T-helper 1 cell treated with Interleukin-12 subunit alpha and Interleukin-12 subunit beta and Interleukin-4 antibody, amounts not matched to agents 30 μg/mL and 1 μg/mL, for 36 hours (primary cell): ENCODE results near the gene SNRPD3.
A peak's percentile ranks its signal among the peaks of the same experiment; 100 is the strongest.
"Not testable (repeated sequence)": the region's sequence is repeated elsewhere in the genome, so short reads cannot be mapped to it uniquely, and the experiment has no call there.

Experiments used
- H3K27ac Mint-ChIP-seq: one replicate; pipeline ENCODE4 v1.8.0; 2021; ENCODE audit warnings: mild to moderate bottlenecking, mixed read lengths
- H3K27me3 Mint-ChIP-seq: one replicate; pipeline ENCODE4 v1.8.0; 2021; ENCODE audit warnings: low read depth, mixed read lengths
- H3K36me3 Mint-ChIP-seq: one replicate; pipeline ENCODE4 v1.8.0; 2021; ENCODE audit warnings: low read depth, mixed read lengths
- H3K4me1 Mint-ChIP-seq: one replicate; pipeline ENCODE4 v1.8.0; 2021; ENCODE audit warnings: low read depth, mixed read lengths
- H3K4me3 Mint-ChIP-seq: one replicate; pipeline ENCODE4 v1.8.0; 2021; ENCODE audit warnings: mild to moderate bottlenecking, moderate library complexity, mixed read lengths
- H3K9me3 Mint-ChIP-seq: one replicate; pipeline ENCODE4 v1.8.0; 2021; ENCODE audit warnings: mixed read lengths

Gene SNRPD3

GRCh38 chr22:24599958-24600715 lies 44.3 kb downstream of the SNRPD3 start:
- not testable (repeated sequence) for H3K27me3 Mint-ChIP-seq, H3K9me3 Mint-ChIP-seq, H3K4me3 Mint-ChIP-seq, H3K27ac Mint-ChIP-seq, H3K36me3 Mint-ChIP-seq
- peaks cover 20% of the 10 kb centered on the region for H3K4me1 Mint-ChIP-seq

DNA sequence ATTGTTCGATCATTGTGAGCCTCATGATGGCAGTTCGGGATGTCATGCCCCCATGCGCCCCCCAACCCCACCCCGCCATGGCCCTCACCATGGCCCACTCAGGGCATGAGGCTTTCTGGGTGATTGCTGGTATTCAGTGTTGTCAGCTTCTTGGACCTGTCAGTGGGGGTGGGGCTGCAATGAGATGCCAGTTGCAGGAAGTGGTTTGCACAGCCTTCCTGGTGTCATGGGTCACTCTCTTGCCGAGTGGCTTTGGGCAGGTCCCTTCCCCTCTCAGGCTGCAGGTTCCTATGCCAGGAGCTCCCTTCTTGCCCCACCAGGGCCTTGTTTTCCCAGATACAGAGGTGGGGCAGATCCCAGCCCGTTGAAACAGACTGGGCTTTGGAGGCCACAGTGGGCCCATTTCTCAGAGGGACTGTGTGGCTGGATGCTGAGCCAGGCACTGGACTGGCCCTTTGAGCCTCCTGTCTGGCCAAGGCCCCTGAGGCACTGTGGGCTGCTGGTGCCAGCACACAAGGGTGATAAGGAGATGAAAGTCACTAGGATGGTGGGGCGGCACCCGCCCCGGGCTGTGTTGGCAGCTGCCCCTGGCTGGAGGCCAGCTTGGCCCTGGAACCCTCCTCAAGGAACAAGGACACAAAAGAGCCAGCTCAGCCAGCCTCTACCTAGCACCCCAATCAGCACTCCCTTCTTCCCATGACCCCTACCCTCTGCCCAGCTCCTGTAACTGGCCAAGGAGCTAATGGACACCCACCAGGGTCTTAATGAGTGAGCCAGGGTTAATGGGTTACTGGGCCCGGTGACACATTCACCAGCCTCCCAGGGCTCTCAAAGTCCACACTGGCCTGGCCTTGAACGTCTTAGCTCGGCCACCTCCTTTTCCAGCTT lies 45.7 kb downstream of the SNRPD3 start:
- Mint-ChIP-seq H3K4me3 (no peak overlapping the region), H3K4me1 (peaks cover 23% of the 10 kb centered on the region), H3K27me3 (no peaks in the 10 kb centered on the region), H3K9me3 (no peaks in the 10 kb centered on the region), H3K27ac (peak overlapping the region; percentile 63), H3K36me3 (no peaks in the 10 kb centered on the region)

DNA sequence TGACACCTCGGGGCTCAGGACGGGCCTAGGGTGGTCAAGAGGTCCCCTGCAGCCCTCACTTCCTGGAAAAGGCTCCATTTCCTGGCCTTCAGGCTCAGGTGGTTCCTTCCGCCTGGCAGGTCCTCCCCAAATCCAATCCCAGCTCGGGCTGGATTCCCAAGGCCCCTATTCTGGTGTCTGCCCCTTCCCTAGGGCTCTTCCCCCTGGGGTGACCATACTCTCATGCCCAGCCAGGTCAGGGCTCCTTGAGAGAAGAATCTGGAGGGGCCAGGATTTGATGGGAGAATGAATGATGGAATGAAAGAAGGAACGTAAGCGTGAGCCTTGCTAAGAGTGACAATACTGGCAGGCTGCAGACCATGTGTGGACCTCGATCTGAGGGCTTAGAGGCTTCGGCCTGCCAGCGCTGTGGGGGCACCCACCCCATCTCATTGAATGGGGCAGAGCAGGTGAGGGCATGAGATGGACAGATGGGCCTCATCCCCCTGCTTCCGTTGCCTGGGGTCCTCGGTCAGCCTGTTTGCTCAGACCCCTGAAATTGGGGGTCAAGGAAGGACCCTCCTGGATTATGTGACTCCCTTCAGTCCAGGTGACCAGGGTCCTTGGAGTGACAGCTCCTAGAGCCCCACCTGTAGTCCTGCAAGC lies 46.4 kb downstream of the SNRPD3 start:
- H3K27me3 Mint-ChIP-seq, H3K36me3 Mint-ChIP-seq, H3K4me3 Mint-ChIP-seq, H3K9me3 Mint-ChIP-seq, H3K27ac Mint-ChIP-seq: not testable (repeated sequence)
- H3K4me1 Mint-ChIP-seq, result peaks cover 25% of the 10 kb centered on the region

DNA sequence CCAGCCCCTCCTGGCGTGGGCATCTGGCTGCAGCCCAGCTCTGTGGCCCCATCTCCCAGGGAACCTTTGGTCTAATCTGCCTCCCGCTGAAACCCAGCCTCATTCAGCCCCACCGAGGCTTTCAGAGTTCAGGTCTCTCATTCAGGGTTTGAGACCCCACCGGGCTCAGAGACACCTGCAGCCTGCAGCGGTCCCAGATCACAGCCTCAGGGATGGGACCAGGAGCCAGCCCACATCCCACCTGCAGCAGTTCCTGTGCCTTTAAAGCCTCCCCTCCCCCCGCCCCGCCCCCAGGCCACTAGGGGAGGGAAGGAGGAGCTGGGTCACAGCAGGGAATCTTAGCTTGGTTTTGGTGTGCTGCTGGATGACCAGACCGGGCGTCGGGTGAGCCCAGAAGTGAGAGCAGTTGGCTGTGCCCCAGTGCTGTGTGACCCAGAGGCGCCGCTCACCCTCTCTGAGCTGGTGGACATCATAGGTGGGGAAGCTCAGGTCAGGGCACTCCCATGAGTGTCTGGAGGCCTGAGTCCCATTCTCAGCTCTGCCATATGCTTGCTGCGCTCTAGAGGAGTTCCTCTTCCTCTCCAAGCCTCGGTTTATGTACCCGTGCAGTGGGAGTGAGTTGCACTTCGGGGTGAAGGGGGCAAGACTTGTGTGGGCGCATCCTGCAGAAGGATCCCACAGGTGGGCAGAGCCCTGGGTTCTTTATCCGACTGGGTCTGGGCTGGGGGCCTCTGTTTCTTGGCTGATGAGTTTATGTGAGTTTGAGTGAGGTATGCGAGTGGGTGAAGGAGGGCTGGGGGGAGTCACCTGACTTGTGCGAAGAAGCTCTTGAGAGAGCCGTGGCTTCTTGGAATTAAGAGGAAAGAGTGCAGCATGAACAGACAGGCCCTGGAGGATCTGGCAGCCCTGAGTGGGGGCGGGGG lies 47.3 kb downstream of the SNRPD3 start, which contains the start of gene GGT1:
Gene GGT1, plus strand, starts transcription at position 347 of the 923 bp plus-strand sequence. CDS start 7,889 bp downstream, outside the sequence.
- peak within 1 kb of the TSS; percentile 71 for H3K4me3 Mint-ChIP-seq
- H3K27ac Mint-ChIP-seq, result peak within 1 kb of the TSS; percentile 84
- H3K27me3 Mint-ChIP-seq, H3K9me3 Mint-ChIP-seq, H3K36me3 Mint-ChIP-seq: not testable (repeated sequence)
- H3K4me1 Mint-ChIP-seq, result peaks cover 31% of the 10 kb centered on the region

DNA sequence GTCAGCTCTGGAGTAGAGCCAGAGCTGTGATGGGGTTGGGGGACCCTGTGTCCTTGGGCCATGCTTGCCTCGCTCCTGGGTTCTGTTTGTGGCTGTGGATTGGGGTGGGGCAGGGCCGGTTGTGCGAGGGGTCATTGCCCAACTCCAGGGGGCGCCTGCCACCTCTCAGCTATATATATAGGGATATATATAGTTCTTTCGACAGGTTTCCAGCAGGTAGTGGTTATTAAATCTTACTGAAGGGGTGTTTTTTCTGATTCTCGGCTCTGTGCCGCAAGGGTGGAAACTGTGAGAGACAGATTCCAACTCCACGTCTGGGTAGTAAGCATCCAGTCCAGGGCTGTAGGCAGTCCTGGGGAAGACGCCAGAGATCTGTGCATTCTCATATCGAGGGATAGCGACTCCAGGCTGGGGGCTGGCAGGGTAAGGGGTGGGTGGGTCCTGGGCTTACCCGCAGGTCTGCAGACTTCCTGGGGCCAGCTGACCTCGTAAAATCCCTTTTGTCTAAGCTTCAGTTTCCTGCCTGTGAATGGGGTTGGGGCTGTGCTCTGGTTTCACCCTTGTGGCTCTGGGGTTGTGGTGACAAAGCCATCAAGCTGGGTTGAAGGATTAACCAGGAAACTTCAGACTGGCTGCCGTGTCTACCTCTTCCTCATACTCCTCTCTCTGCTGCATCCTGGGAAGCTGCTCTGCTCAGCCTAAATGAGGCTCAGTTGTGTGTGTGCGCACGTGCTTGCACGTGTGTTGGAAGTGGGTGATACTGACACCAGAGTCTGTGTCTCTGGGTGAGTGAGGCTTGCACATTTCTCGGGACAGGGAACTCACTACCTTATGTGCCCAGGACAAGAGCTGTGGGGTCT lies 48.2 kb downstream of the SNRPD3 start:
- H3K27me3 Mint-ChIP-seq, H3K9me3 Mint-ChIP-seq, H3K36me3 Mint-ChIP-seq: not testable (repeated sequence)
- Mint-ChIP-seq H3K27ac (peak overlapping the region; percentile 84), H3K4me1 (peaks cover 33% of the 10 kb centered on the region), H3K4me3 (peak overlapping the region; percentile 71)

- Mint-ChIP-seq H3K27ac (peak overlapping the region; percentile 36), H3K4me1 (peaks cover 34% of the 10 kb centered on the region)
- not testable (repeated sequence) for H3K36me3 Mint-ChIP-seq, H3K9me3 Mint-ChIP-seq, H3K27me3 Mint-ChIP-seq, H3K4me3 Mint-ChIP-seq
These were observed 50.5 kb downstream of the SNRPD3 start for GRCh38 chr22:24606340-24606739.

- Mint-ChIP-seq H3K4me1 (peaks cover 32% of the 10 kb centered on the region), H3K27ac (peak overlapping the region; percentile 98), H3K4me3 (peak overlapping the region; percentile 86)
- H3K36me3 Mint-ChIP-seq, H3K9me3 Mint-ChIP-seq, H3K27me3 Mint-ChIP-seq: not testable (repeated sequence)
These were observed 51.7 kb downstream of the SNRPD3 start for GRCh38 chr22:24607429-24607983.

DNA sequence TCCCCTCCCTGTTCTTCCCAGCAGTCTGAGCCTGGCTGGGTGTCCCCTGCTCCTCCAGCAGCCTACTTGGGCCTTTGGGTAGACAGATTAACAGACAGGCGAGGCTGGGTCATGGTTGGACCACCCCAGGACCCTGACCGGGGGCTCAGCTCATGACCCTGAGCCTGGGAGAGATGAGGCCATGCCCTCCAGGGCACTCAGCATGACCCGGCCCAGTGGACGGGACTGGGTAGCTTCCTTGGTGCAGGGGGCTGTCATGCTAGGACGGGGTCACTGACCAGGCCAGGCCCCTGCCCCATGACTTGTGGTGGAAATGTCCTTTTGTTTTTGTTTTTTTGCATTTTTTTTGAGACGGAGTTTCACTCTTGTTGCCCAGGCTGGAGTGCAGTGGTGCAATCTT lies 52.5 kb downstream of the SNRPD3 start:
- H3K36me3 Mint-ChIP-seq, result not testable (repeated sequence)

GRCh38 chr22:24609888-24610287 lies 54.1 kb downstream of the SNRPD3 start:
- H3K4me3 Mint-ChIP-seq, H3K36me3 Mint-ChIP-seq, H3K27me3 Mint-ChIP-seq, H3K9me3 Mint-ChIP-seq, H3K27ac Mint-ChIP-seq: not testable (repeated sequence)
- peaks cover 16% of the 10 kb centered on the region for H3K4me1 Mint-ChIP-seq

More for the DNA sequence above, 52.5 kb downstream of the SNRPD3 start:
- not testable (repeated sequence) for H3K27me3 Mint-ChIP-seq, H3K9me3 Mint-ChIP-seq
- Mint-ChIP-seq H3K4me1 (peaks cover 28% of the 10 kb centered on the region), H3K27ac (peak overlapping the region; percentile 98), H3K4me3 (peak overlapping the region; percentile 86)

DNA sequence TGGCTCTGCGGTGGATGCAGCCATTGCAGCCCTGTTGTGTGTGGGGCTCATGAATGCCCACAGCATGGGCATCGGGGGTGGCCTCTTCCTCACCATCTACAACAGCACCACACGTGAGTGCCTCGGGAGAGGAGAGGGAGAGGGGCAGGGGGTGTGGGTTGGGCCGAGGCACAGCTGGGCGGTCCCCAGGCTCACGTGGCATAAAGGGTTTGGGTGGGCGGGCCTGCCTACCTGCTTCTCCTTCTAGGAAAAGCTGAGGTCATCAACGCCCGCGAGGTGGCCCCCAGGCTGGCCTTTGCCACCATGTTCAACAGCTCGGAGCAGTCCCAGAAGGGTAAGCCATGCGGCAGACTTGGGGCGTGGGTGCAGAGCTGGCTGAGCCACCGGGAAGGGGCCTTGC lies 59.0 kb downstream of the SNRPD3 start:
- not testable (repeated sequence) for H3K27me3 Mint-ChIP-seq, H3K27ac Mint-ChIP-seq, H3K9me3 Mint-ChIP-seq, H3K4me1 Mint-ChIP-seq, H3K4me3 Mint-ChIP-seq
- peaks cover 16% of the 10 kb centered on the region for H3K36me3 Mint-ChIP-seq

DNA sequence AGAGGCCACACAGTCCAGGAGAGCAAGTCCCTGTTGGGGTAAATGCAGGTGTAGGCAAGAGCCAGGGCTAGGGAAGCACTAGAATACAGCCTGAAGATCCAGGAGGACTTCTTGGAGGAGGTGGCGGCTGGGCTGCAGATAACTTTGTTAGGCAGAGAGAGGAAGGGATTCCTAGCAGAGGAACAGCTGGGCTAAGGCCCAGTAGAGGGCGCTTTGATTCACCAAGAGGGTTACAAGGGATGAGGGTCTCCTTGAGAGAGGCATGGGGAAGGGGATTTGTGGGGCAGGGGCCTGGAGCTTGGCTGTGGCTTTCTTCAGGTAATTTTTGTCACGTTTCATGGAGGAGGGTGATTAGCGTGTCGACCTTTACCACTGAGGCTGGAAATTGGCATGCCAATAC lies 65.4 kb downstream of the SNRPD3 start:
- not testable (repeated sequence) for H3K9me3 Mint-ChIP-seq, H3K4me3 Mint-ChIP-seq, H3K27me3 Mint-ChIP-seq, H3K27ac Mint-ChIP-seq
- Mint-ChIP-seq H3K36me3 (peaks cover 18% of the 10 kb centered on the region), H3K4me1 (peaks cover 12% of the 10 kb centered on the region)

DNA sequence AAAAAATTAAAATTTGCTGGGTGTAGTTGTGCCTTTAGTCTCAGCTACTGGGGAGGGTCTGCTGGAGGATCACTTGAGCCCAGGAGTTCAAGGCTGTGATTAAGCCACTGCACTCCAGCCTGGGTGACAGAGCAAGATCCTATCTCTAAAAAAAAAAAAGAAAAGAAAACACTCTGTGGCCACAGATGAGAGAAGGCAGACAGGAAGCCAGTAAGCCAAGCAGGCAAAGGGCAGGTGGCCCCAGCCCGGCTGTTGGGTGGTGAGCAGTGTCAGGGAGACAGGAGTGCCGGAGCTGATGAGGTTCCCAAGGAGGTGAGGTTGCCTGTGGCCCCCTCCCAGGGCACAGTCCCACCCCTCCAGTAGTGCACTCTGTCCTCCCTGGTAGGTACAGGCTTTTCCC lies 66.8 kb downstream of the SNRPD3 start:
- H3K27ac Mint-ChIP-seq, result peak overlapping the region; percentile 31
- H3K4me3 Mint-ChIP-seq, result not testable (repeated sequence)
- peaks cover 15% of the 10 kb centered on the region for H3K36me3 Mint-ChIP-seq

More for the DNA sequence above, 66.8 kb downstream of the SNRPD3 start:
- not testable (repeated sequence) for H3K27me3 Mint-ChIP-seq, H3K9me3 Mint-ChIP-seq, H3K4me1 Mint-ChIP-seq
